Sigmoid colon (tissue), 7 donors: ENCODE data around the gene ULK2. TPM values are rescaled to one million over a fixed set of nuclear protein-coding genes. Genes with fewer than 3 reads are reported as not detected.
"Not testable (repeated sequence)": the region's sequence is repeated elsewhere in the genome, so short reads cannot be mapped to it uniquely, and the experiment has no call there.

Experiments
- DNase-seq: peaks from one replicate; pipeline ENCODE4 v3.0.0-alpha.2; 2019
- H3K27ac ChIP-seq, 4 donors: fragments of 200-600 bp; sonication (generic); one replicate each; pipeline ENCODE4 v1.5.1; 2016 to 2019; ENCODE audit warnings: mild to moderate bottlenecking in 1 of 4
- H3K27me3 ChIP-seq, 3 donors: fragments of 200-600 bp; sonication (generic); one replicate each; pipeline ENCODE4 v1.5.1; 2019; ENCODE audit warnings: mild to moderate bottlenecking in 1 of 3
- H3K36me3 ChIP-seq, 4 donors: fragments of 200-600 bp; sonication (generic); one replicate each; pipeline ENCODE4 v1.5.1; 2016 to 2019
- H3K4me1 ChIP-seq, 4 donors: fragments of 200-600 bp; sonication (generic); one replicate each; pipeline ENCODE4 v1.5.1; 2017 to 2019
- H3K4me3 ChIP-seq, 4 donors: fragments of 200-600 bp; sonication (generic); one replicate each; pipeline ENCODE4 v1.5.1; 2017 to 2019; ENCODE audit warnings: mild to moderate bottlenecking in 2 of 4, moderate library complexity in 1 of 4
- H3K9me3 ChIP-seq, 4 donors: fragments of 200-600 bp in 3 of 4; sonication (generic) in 3 of 4; one replicate each; pipeline versions ENCODE4 v1.5.1 to v1.6.1; 2013 to 2019
- EP300 ChIP-seq, 4 donors: sonication (generic); formaldehyde crosslinking; IDR thresholded peaks; one replicate each; pipeline ENCODE4 v1.6.1; 2017; ENCODE audit warnings: antibody characterized with exemption in 4 of 4
- POLR2A ChIP-seq, 2 donors: fragments of 450-650 bp; IDR thresholded peaks; one replicate each; pipeline ENCODE4 v1.6.1; 2016; ENCODE audit warnings: antibody characterized with exemption in 2 of 2, mild to moderate bottlenecking in 2 of 2, moderate library complexity in 2 of 2
- POLR2AphosphoS5 ChIP-seq, 4 donors: sonication (generic); formaldehyde crosslinking; IDR thresholded peaks; one replicate each; pipeline ENCODE4 v1.6.1; 2017; ENCODE audit warnings: antibody characterized with exemption in 4 of 4
- WGBS, 2 donors: extraction: QIAGEN DNeasy Blood & Tissue Kit; methylation state at CpG; one replicate each; pipeline ENCODE4 v1.1.7; 2013; 5-methylcytosine and 5-hydroxymethylcytosine counted together
- intact Hi-C: fragments of 100-400 bp; cut with DNase I; formaldehyde crosslinking; loops from one replicate; pipeline ENCODE4 v1.15.1; 2023
- polyA plus RNA-seq, 3 donors: library from polyadenylated mRNA; stranded (reverse); fragments of 200-250 nt; gene quantifications; one replicate each; pipeline ENCODE4 v1.2.3, GENCODE V29; 2013
- total RNA-seq, 4 donors: library from RNA; depleted of rRNA; stranded (reverse); fragments of >200 nt; gene quantifications; one replicate each; pipeline ENCODE4 v1.1.0, GENCODE V29; 2016
- TF ChIP-seq, protein P1 (sequence below), 4 experiments: fragments of 450-650 bp in 3 of 4; fragments of 200-600 bp in 1 of 4; IDR thresholded peaks; one replicate each; pipeline ENCODE4 v1.5.1; 2016 to 2019; ENCODE audit warnings: antibody characterized with exemption in 4 of 4, mild to moderate bottlenecking in 3 of 4, moderate library complexity in 2 of 4
- donor health status: healthy with polysubstance abuse.
- donor health status: Bipolar disorder and iron deficiency.
- donor health status: healthy.

ULK2 gene
- total and polyA plus RNA-seq, 7 donors, result 2.5 to 31.3 (median 27.0) TPM

DNA sequence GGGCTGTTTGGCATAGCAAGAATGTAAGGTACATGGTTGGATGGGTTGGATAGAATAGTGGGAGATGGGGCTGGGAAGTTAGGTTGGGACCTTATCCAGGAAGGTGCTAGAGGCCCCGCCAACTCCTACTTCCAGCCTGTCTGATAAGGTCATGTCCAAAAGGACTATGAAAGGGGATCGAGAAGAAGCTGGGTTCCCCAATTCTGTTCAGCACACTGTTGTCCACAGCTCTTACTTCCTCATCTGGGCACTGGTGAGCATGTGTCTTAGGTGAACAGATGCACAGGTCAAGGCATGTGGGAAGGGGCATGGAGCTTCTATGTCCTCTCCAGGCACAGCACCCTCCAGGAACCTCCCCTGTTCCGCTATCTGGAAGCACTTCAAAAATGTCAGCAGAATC lies 5.6 kb upstream of the ULK2 start:
- DNase-seq, result no peak
- TF ChIP-seq, protein P1, sequence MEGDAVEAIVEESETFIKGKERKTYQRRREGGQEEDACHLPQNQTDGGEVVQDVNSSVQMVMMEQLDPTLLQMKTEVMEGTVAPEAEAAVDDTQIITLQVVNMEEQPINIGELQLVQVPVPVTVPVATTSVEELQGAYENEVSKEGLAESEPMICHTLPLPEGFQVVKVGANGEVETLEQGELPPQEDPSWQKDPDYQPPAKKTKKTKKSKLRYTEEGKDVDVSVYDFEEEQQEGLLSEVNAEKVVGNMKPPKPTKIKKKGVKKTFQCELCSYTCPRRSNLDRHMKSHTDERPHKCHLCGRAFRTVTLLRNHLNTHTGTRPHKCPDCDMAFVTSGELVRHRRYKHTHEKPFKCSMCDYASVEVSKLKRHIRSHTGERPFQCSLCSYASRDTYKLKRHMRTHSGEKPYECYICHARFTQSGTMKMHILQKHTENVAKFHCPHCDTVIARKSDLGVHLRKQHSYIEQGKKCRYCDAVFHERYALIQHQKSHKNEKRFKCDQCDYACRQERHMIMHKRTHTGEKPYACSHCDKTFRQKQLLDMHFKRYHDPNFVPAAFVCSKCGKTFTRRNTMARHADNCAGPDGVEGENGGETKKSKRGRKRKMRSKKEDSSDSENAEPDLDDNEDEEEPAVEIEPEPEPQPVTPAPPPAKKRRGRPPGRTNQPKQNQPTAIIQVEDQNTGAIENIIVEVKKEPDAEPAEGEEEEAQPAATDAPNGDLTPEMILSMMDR (IDR thresholded peaks at IDR 0.05), result no peak
- no peak for TF ChIP-seq EP300 (IDR thresholded peaks at IDR 0.05)
- TF ChIP-seq POLR2A (IDR thresholded peaks at IDR 0.05), result no peak
- no peak for TF ChIP-seq POLR2AphosphoS5 (IDR thresholded peaks at IDR 0.05)
- 89 to 91% methylated on average over 3 of the region's 3 CpGs for whole genome bisulfite sequencing, 2 donors
- H3K4me3 ChIP-seq, result no peak overlapping the region
- H3K27me3 ChIP-seq, result no peaks in the 10 kb centered on the region
- H3K9me3 ChIP-seq, result no peaks in the 10 kb centered on the region
- intact Hi-C loops, result no loop called here
- H3K27ac ChIP-seq, result no peak overlapping the region
- H3K4me1 ChIP-seq, result peaks cover 0 to 2% (median 0%) of the 10 kb centered on the region in 4 donors
- no peaks in the 10 kb centered on the region for H3K36me3 ChIP-seq

DNA sequence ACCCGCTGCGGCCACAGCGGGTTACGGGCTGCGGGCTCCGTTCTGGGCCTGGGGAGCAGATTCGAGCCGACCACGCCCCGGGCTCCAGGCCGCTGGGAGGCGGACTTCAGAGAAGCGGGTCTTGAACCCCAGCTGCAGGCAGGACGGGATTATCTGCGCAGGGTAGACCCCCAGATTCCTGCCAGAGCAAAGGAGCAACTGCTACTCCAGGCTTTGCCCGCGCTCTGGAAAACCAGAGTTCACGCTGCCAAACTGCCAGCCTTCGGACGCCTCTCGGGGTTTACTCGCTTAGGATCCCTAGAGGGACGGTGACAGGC lies 301 bp upstream of the ULK2 start:
- peaks cover 0 to 23% (median 11%) of the 10 kb centered on the region in 4 donors for H3K4me1 ChIP-seq
- H3K9me3 ChIP-seq, result no peaks in the 10 kb centered on the region

DNA sequence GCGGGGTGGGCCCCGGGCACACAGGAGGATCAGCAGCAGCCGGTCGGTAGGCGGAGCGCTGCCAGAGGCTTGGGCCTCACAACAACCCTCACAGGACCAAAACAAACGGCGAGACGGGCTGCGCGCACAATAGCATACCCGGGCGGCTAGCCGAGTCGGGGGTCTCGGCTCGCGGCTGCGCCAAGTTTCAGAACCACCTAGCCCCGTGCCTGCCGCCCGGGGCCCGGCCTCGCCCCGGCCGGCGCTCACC lies 732 bp downstream of the ULK2 start:
- Histone ChIP-seq H3K27ac (peak overlapping the region; percentile 87 to 89 (median 89)), H3K9me3 (no peaks in the 10 kb centered on the region), H3K27me3 (no peaks in the 10 kb centered on the region), H3K4me1 (peaks cover 0 to 23% (median 11%) of the 10 kb centered on the region in 4 donors), H3K4me3 (peak overlapping the region; percentile 81 to 98 (median 92)), H3K36me3 (peaks cover 0 to 15% (median 2%) of the 10 kb centered on the region in 4 donors)
- intact Hi-C loops, result loop anchor here (1.0 to 10.0 kb wide), 2 partner anchors 110 to 248 kb away; partner anchors contain the start of gene AKAP10
- WGBS, 2 donors, result 0 to 1% methylated on average over 27 of the region's 27 CpGs
- TF ChIP-seq EP300 (IDR thresholded peaks at IDR 0.05) (no peak), POLR2AphosphoS5 (IDR thresholded peaks at IDR 0.05) (peak in 3 of 4 donors; percentile 27 to 64 (median 59)), POLR2A (IDR thresholded peaks at IDR 0.05) (no peak)
- TF ChIP-seq, protein P1 (IDR thresholded peaks at IDR 0.05), result peak in 2 of 4 experiments; percentile 30 to 33
- peak; percentile 86 for DNase-seq

More for the DNA sequence above, 301 bp upstream of the ULK2 start:
- intact Hi-C loops, result loop anchor here (10.0 kb wide), 1 partner anchor 247 kb away; no protein-coding TSS in a partner anchor
- no peak for TF ChIP-seq POLR2AphosphoS5 (IDR thresholded peaks at IDR 0.05)
- no peak for TF ChIP-seq POLR2A (IDR thresholded peaks at IDR 0.05)
- TF ChIP-seq, protein P1 (IDR thresholded peaks at IDR 0.05), result no peak
- no peak for TF ChIP-seq EP300 (IDR thresholded peaks at IDR 0.05)
- Histone ChIP-seq H3K27ac (peak overlapping the region; percentile 87 to 89 (median 89)), H3K27me3 (no peaks in the 10 kb centered on the region), H3K36me3 (peaks cover 0 to 5% (median 0%) of the 10 kb centered on the region in 4 donors), H3K4me3 (peak overlapping the region; percentile 81 to 98 (median 92))
- 44 to 52% methylated on average over 23 of the region's 23 CpGs for WGBS, 2 donors
- no peak for DNase-seq

DNA sequence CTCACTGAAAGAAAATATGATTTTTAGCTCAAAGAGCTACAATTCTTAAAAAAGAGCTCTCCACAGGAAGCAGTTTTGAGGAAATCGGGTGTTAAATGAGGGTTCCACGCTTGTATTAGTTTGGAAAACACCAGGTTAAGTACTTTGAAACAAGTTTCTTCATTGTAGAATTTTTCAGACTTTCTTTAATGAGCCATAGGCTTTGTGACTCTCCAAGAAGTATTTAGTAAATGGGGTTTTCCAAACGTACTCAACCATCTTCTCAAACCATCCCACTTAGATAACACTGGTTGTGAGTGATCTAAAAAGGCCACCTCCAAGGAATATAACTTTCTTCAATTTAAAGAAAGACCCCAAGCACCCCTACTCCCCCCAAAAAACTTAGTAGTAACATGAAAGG lies 2.7 kb downstream of the ULK2 start:
- intact Hi-C loops, result loop anchor here (10.0 kb wide), 1 partner anchor 250 kb away; no protein-coding TSS in a partner anchor
- Histone ChIP-seq H3K36me3 (peaks cover 0 to 34% (median 2%) of the 10 kb centered on the region in 4 donors), H3K4me3 (no peak overlapping the region), H3K4me1 (peaks cover 0 to 23% (median 11%) of the 10 kb centered on the region in 4 donors), H3K27me3 (no peaks in the 10 kb centered on the region), H3K9me3 (no peaks in the 10 kb centered on the region), H3K27ac (no peak overlapping the region)
- TF ChIP-seq, protein P1 (IDR thresholded peaks at IDR 0.05), result no peak
- no peak for TF ChIP-seq POLR2AphosphoS5 (IDR thresholded peaks at IDR 0.05)
- 83 to 91% methylated on average over 3 of the region's 3 CpGs for WGBS, 2 donors
- DNase-seq, result no peak

DNA sequence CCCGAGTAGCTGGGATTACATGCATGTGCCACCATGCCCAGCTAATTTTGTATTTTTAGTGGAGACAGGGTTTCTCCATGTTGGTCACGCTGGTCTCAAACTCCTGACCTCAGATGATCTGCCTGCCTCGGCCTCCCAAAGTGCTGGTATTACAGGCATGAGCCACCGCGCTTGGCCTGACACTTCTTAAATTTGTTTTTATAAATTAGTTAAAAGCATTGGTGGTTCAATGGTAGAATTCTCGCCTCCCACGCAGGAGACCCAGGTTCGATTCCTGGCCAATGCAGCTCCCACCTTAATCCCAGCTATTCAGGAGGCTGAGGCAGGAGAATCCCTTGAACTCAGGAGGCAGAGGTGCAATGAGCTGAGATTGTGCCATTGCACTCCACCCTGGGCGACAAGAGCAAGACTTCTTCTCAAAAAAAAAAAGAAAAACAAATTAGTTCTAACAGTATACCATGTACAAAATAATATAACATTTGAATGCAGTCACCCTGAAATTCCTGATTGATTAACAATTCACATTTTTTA lies 7.0 kb downstream of the ULK2 start:
- not testable (repeated sequence) for DNase-seq, H3K9me3 ChIP-seq, H3K4me1 ChIP-seq, H3K27me3 ChIP-seq, H3K4me3 ChIP-seq, H3K27ac ChIP-seq
- intact Hi-C loops, result loop anchor here (10.0 kb wide), 1 partner anchor 254 kb away; no protein-coding TSS in a partner anchor
- peaks cover 0 to 53% (median 2%) of the 10 kb centered on the region in 4 donors for H3K36me3 ChIP-seq
- 94 to 95% methylated on average over 9 of the region's 9 CpGs for WGBS, 2 donors
